ENCODE results near the gene GIMAP5. TPM values are rescaled to one million over a fixed set of nuclear protein-coding genes. Genes with fewer than 3 reads are reported as not detected.

Gene GIMAP5
- total RNA-seq, 1 donor from 2014 or later: 0.14 TPM

DNA sequence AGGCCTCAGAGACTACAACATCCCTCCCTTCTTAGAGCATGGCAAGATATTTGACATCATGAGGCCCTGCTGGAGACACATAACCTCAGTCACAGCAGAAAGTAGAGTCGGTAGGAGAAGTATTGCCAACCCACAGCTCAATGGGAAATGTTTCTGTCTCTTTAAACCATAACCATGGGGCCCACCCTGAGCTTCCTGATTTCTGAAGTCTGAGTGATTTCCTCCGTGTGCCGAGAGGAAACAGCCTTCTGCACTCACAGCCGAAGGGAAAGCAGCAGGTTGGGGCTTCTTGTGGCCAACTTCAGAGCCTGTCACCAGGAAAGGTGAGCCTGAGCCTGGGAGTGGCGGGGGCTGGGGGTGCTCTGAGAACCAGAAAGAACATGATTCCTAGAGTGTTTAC lies 20.9 kb upstream of the GIMAP5 start, which contains the start of gene GIMAP1:
Gene GIMAP1, plus strand, starts transcription at position 246 of the 400 bp plus-strand sequence. CDS start 2,435 bp downstream, outside the sequence.
- H3K27me3 ChIP-seq (ENCODE audit: insufficient read depth, low read length): no peaks in the 10 kb centered on the region
- DNase-seq (ENCODE audit: low read depth) (no peak), FAIRE-seq (no peak)
- Mint-ChIP-seq H3K9me3 (ENCODE audit: unreplicated experiment) (peaks cover 7% of the 10 kb centered on the region), H3K27me3 (ENCODE audit: low read depth, unreplicated experiment) (peaks cover 35% of the 10 kb centered on the region), H3K27ac (ENCODE audit: unreplicated experiment) (no peak within 1 kb of the TSS), H3K4me1 (ENCODE audit: low read depth, unreplicated experiment) (no peaks in the 10 kb centered on the region), H3K36me3 (ENCODE audit: low read depth, unreplicated experiment) (no peaks in the 10 kb centered on the region), H3K4me3 (ENCODE audit: unreplicated experiment) (no peak within 1 kb of the TSS)
- H3K4me3 ChIP-seq (ENCODE audit: insufficient read depth, low read depth, low read length): no peak within 1 kb of the TSS
- H3K79me2 ChIP-seq (ENCODE audit: insufficient read depth, low read length): no peaks in the 10 kb centered on the region
- H3K4me2 ChIP-seq (ENCODE audit: low read length): no peak within 1 kb of the TSS
- no peaks in the 10 kb centered on the region for H3K4me1 ChIP-seq (ENCODE audit: insufficient read depth, low read length)
- no peaks in the 10 kb centered on the region for H4K20me1 ChIP-seq (ENCODE audit: insufficient read depth, low read length)
- H3K27ac ChIP-seq (ENCODE audit: low read depth, low read length): no peak within 1 kb of the TSS
- H3K36me3 ChIP-seq (ENCODE audit: insufficient read depth, low read length): no peaks in the 10 kb centered on the region
- H3K9me3 ChIP-seq (ENCODE audit: insufficient read depth, low read depth, low read length): no peaks in the 10 kb centered on the region
- H3K9ac ChIP-seq (ENCODE audit: low read length): no peak within 1 kb of the TSS
- H2AFZ ChIP-seq (ENCODE audit: low read depth, low read length): no peak within 1 kb of the TSS
- no peak for TF ChIP-seq CTCF (IDR thresholded peaks at IDR 0.05; ENCODE audit: insufficient read depth, low read depth, low read length)
- no peak for TF ChIP-seq EZH2 (IDR thresholded peaks at IDR 0.05; ENCODE audit: insufficient read depth, low read length)

DNA sequence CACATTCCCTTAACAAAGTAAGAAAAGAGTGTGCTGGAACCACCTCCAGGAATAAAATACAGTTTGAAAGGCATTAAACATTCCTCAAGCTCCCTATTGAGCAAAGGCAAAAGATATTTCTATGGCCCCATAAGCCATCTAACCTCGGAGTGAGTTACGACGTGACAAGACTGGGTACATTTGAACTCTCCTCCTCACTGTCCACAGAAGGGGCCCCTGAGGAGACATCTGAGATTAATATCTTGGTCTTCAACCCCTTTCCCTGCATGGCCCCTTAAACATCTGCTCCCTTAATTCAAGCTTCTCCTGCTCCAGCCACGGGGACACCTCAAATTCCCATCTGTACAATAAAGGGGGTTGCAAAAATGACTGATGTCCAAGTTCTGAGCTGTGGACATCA lies 20.3 kb upstream of the GIMAP5 start:
- no peak overlapping the region for H3K27ac ChIP-seq (ENCODE audit: low read depth, low read length)
- no peak for TF ChIP-seq EZH2 (IDR thresholded peaks at IDR 0.05; ENCODE audit: insufficient read depth, low read length)
- no peak for TF ChIP-seq CTCF (IDR thresholded peaks at IDR 0.05; ENCODE audit: insufficient read depth, low read depth, low read length)
- no peaks in the 10 kb centered on the region for H3K36me3 ChIP-seq (ENCODE audit: insufficient read depth, low read length)
- no peaks in the 10 kb centered on the region for H3K79me2 ChIP-seq (ENCODE audit: insufficient read depth, low read length)
- peaks cover 35% of the 10 kb centered on the region for H3K27me3 Mint-ChIP-seq (ENCODE audit: low read depth, unreplicated experiment)
- no peak overlapping the region for H3K4me2 ChIP-seq (ENCODE audit: low read length)
- H3K9me3 ChIP-seq (ENCODE audit: insufficient read depth, low read depth, low read length): no peaks in the 10 kb centered on the region
- no peaks in the 10 kb centered on the region for H3K4me1 Mint-ChIP-seq (ENCODE audit: low read depth, unreplicated experiment)
- peaks cover 7% of the 10 kb centered on the region for H3K9me3 Mint-ChIP-seq (ENCODE audit: unreplicated experiment)
- H3K9ac ChIP-seq (ENCODE audit: low read length): no peak overlapping the region
- no peak overlapping the region for H3K4me3 Mint-ChIP-seq (ENCODE audit: unreplicated experiment)
- DNase-seq (ENCODE audit: low read depth) (no peak), FAIRE-seq (no peak)
- no peak overlapping the region for H3K4me3 ChIP-seq (ENCODE audit: insufficient read depth, low read depth, low read length)
- H3K27me3 ChIP-seq (ENCODE audit: insufficient read depth, low read length): no peaks in the 10 kb centered on the region
- H4K20me1 ChIP-seq (ENCODE audit: insufficient read depth, low read length): no peaks in the 10 kb centered on the region
- H2AFZ ChIP-seq (ENCODE audit: low read depth, low read length): no peak overlapping the region
- H3K36me3 Mint-ChIP-seq (ENCODE audit: low read depth, unreplicated experiment): no peaks in the 10 kb centered on the region
- H3K27ac Mint-ChIP-seq (ENCODE audit: unreplicated experiment): no peak overlapping the region
- H3K4me1 ChIP-seq (ENCODE audit: insufficient read depth, low read length): no peaks in the 10 kb centered on the region

DNA sequence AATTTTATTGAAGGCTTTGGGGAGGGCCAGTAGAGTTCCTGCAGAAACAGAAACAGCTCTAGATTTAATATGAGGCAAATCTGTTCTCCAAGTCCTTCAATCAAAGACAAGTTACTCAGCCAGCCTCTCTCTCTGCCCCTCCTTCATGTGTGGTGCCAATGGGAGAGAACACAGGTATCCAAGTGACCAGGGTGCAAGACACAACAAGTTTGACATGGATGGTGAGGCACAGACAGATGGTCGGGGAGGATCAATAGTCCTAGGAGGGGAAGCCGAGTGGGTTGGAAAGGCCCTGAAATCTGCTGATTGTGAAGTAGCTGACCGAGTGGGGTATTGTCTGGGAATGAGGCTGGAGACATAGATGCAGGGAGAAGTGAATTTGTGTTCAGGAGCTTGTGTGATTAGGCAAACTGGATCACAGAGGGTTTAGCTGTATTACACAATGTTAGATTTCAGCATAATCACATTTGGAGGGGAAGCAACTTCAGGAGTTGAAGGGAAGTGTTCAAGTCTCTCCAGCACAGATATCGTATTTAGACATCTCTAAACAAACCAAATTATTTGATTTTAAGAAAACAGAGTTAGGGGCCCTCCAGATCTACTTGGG lies 19.3 kb upstream of the GIMAP5 start:
- no peak overlapping the region for H3K27ac Mint-ChIP-seq (ENCODE audit: unreplicated experiment)
- H3K9ac ChIP-seq (ENCODE audit: low read length): no peak overlapping the region
- H3K27me3 Mint-ChIP-seq (ENCODE audit: low read depth, unreplicated experiment): peaks cover 38% of the 10 kb centered on the region
- H3K27ac ChIP-seq (ENCODE audit: low read depth, low read length): no peak overlapping the region
- H2AFZ ChIP-seq (ENCODE audit: low read depth, low read length): no peak overlapping the region
- H3K36me3 ChIP-seq (ENCODE audit: insufficient read depth, low read length): no peaks in the 10 kb centered on the region
- H3K4me2 ChIP-seq (ENCODE audit: low read length): no peak overlapping the region
- no peak overlapping the region for H3K4me3 Mint-ChIP-seq (ENCODE audit: unreplicated experiment)
- DNase-seq (ENCODE audit: low read depth) (no peak), FAIRE-seq (no peak)
- no peaks in the 10 kb centered on the region for H3K27me3 ChIP-seq (ENCODE audit: insufficient read depth, low read length)
- no peaks in the 10 kb centered on the region for H3K9me3 ChIP-seq (ENCODE audit: insufficient read depth, low read depth, low read length)
- no peaks in the 10 kb centered on the region for H4K20me1 ChIP-seq (ENCODE audit: insufficient read depth, low read length)
- H3K4me1 ChIP-seq (ENCODE audit: insufficient read depth, low read length): no peaks in the 10 kb centered on the region
- H3K4me1 Mint-ChIP-seq (ENCODE audit: low read depth, unreplicated experiment): no peaks in the 10 kb centered on the region
- peaks cover 2% of the 10 kb centered on the region for H3K9me3 Mint-ChIP-seq (ENCODE audit: unreplicated experiment)
- TF ChIP-seq EZH2 (IDR thresholded peaks at IDR 0.05; ENCODE audit: insufficient read depth, low read length) (no peak), CTCF (IDR thresholded peaks at IDR 0.05; ENCODE audit: insufficient read depth, low read depth, low read length) (no peak)
- H3K79me2 ChIP-seq (ENCODE audit: insufficient read depth, low read length): no peaks in the 10 kb centered on the region
- H3K4me3 ChIP-seq (ENCODE audit: insufficient read depth, low read depth, low read length): no peak overlapping the region
- H3K36me3 Mint-ChIP-seq (ENCODE audit: low read depth, unreplicated experiment): no peaks in the 10 kb centered on the region
